ENCODE results near the gene CECR2.

GRCh38 chr22:17403906-17404305 is 34.6 kb downstream of the CECR2 start:
- TF ChIP-seq, protein P1, sequence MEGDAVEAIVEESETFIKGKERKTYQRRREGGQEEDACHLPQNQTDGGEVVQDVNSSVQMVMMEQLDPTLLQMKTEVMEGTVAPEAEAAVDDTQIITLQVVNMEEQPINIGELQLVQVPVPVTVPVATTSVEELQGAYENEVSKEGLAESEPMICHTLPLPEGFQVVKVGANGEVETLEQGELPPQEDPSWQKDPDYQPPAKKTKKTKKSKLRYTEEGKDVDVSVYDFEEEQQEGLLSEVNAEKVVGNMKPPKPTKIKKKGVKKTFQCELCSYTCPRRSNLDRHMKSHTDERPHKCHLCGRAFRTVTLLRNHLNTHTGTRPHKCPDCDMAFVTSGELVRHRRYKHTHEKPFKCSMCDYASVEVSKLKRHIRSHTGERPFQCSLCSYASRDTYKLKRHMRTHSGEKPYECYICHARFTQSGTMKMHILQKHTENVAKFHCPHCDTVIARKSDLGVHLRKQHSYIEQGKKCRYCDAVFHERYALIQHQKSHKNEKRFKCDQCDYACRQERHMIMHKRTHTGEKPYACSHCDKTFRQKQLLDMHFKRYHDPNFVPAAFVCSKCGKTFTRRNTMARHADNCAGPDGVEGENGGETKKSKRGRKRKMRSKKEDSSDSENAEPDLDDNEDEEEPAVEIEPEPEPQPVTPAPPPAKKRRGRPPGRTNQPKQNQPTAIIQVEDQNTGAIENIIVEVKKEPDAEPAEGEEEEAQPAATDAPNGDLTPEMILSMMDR (IDR thresholded peaks at IDR 0.05; ENCODE audit: poor library complexity, severe bottlenecking), result no peak
- TF ChIP-seq TAF1 (IDR thresholded peaks at IDR 0.05; ENCODE audit: low read depth) (no peak), EZH2 (IDR thresholded peaks at IDR 0.05; ENCODE audit: borderline replicate concordance, insufficient read depth, low read length, poor library complexity, severe bottlenecking) (no peak), RAD21 (conservative IDR thresholded peaks at IDR 0.05) (no peak), POLR2AphosphoS5 (IDR thresholded peaks at IDR 0.05) (no peak), EP300 (conservative IDR thresholded peaks at IDR 0.05; ENCODE audit: poor library complexity, severe bottlenecking) (no peak), SMC3 (conservative IDR thresholded peaks at IDR 0.05; ENCODE audit: poor library complexity) (no peak)
- TF ChIP-seq, protein P2, sequence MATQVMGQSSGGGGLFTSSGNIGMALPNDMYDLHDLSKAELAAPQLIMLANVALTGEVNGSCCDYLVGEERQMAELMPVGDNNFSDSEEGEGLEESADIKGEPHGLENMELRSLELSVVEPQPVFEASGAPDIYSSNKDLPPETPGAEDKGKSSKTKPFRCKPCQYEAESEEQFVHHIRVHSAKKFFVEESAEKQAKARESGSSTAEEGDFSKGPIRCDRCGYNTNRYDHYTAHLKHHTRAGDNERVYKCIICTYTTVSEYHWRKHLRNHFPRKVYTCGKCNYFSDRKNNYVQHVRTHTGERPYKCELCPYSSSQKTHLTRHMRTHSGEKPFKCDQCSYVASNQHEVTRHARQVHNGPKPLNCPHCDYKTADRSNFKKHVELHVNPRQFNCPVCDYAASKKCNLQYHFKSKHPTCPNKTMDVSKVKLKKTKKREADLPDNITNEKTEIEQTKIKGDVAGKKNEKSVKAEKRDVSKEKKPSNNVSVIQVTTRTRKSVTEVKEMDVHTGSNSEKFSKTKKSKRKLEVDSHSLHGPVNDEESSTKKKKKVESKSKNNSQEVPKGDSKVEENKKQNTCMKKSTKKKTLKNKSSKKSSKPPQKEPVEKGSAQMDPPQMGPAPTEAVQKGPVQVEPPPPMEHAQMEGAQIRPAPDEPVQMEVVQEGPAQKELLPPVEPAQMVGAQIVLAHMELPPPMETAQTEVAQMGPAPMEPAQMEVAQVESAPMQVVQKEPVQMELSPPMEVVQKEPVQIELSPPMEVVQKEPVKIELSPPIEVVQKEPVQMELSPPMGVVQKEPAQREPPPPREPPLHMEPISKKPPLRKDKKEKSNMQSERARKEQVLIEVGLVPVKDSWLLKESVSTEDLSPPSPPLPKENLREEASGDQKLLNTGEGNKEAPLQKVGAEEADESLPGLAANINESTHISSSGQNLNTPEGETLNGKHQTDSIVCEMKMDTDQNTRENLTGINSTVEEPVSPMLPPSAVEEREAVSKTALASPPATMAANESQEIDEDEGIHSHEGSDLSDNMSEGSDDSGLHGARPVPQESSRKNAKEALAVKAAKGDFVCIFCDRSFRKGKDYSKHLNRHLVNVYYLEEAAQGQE (IDR thresholded peaks at IDR 0.05; ENCODE audit: borderline replicate concordance), result no peak
